GM06990 (cell line): ENCODE measurements around the gene BEGAIN.

Source experiments
- DNase-seq: peaks from one replicate; pipeline ENCODE4 v3.0.0-alpha.2; 2011; ENCODE audit not compliant: insufficient read length; ENCODE audit errors: extremely low read depth
- H3K27me3 ChIP-seq: replicated peaks from 2 replicates; pipeline ENCODE4 v1.6.0; 2011; ENCODE audit warnings: low read length; ENCODE audit not compliant: control insufficient read depth, insufficient read depth
- H3K36me3 ChIP-seq: 2 replicates; pipeline ENCODE4 v1.5.1; 2011; ENCODE audit warnings: low read length; ENCODE audit not compliant: control insufficient read depth, insufficient read depth
- H3K4me3 ChIP-seq: replicated peaks from 2 replicates; pipeline ENCODE4 v1.5.1; 2011; ENCODE audit warnings: low read depth, mild to moderate bottlenecking, control low read depth, low read length
- CTCF ChIP-seq: IDR thresholded peaks from 2 replicates; pipeline ENCODE4 v1.5.1; 2011; ENCODE audit warnings: low read length, control low read depth, mild to moderate bottlenecking, inconsistent platforms; ENCODE audit not compliant: insufficient read depth, poor library complexity, severe bottlenecking

Gene BEGAIN

GRCh38 chr14:100573757-100574641 is 13.2 kb downstream of the BEGAIN start:
- H3K36me3 ChIP-seq, result no peaks in the 10 kb centered on the region
- H3K4me3 ChIP-seq, result no peak overlapping the region
- no peak for DNase-seq
- TF ChIP-seq CTCF, result no peak
- H3K27me3 ChIP-seq, result peaks cover 3% of the 10 kb centered on the region; the same call in 1 of the 2 replicates

- Histone ChIP-seq H3K27me3 (peaks cover 3% of the 10 kb centered on the region; the same call in 1 of the 2 replicates), H3K36me3 (no peaks in the 10 kb centered on the region), H3K4me3 (no peak overlapping the region)
- TF ChIP-seq CTCF, result no peak
- DNase-seq, result no peak
Measured at GRCh38 chr14:100573002-100573756, 14.0 kb downstream of the BEGAIN start.

GRCh38 chr14:100572543-100572942 is 14.7 kb downstream of the BEGAIN start:
- Histone ChIP-seq H3K4me3 (no peak overlapping the region), H3K36me3 (no peaks in the 10 kb centered on the region), H3K27me3 (peaks cover 3% of the 10 kb centered on the region; the same call in 1 of the 2 replicates)
- TF ChIP-seq CTCF, result no peak
- no peak for DNase-seq

- TF ChIP-seq CTCF, result no peak
- H3K36me3 ChIP-seq, result no peaks in the 10 kb centered on the region
- no peak overlapping the region for H3K4me3 ChIP-seq
- peaks cover 3% of the 10 kb centered on the region; the same call in 1 of the 2 replicates for H3K27me3 ChIP-seq
- DNase-seq, result no peak
Measured at GRCh38 chr14:100571837-100572236, 15.4 kb downstream of the BEGAIN start.

- DNase-seq, result no peak
- no peaks in the 10 kb centered on the region for H3K36me3 ChIP-seq
- peaks cover 5% of the 10 kb centered on the region for H3K27me3 ChIP-seq
- no peak overlapping the region for H3K4me3 ChIP-seq
- TF ChIP-seq CTCF, result no peak
Measured at GRCh38 chr14:100570726-100571454, 16.3 kb downstream of the BEGAIN start.
